ENCODE measurements around the gene CHST11.

The CHST11 gene

GRCh38 chr12:104581005-104581570 lies 124.3 kb downstream of the CHST11 start:
- Mint-ChIP-seq H3K27ac (no peak overlapping the region), H3K4me1 (peaks cover 64% of the 10 kb centered on the region), H3K27me3 (ENCODE audit: low read depth, poor library complexity) (peaks cover 9% of the 10 kb centered on the region), H3K36me3 (ENCODE audit: low read depth) (no peaks in the 10 kb centered on the region), H3K9me3 (no peaks in the 10 kb centered on the region), H3K4me3 (no peak overlapping the region)
- TF ChIP-seq CTCF (IDR thresholded peaks at IDR 0.05), result no peak
- no peak for DNase-seq

GRCh38 chr12:104582739-104583138 lies 126.0 kb downstream of the CHST11 start:
- H3K27me3 Mint-ChIP-seq (ENCODE audit: low read depth, poor library complexity), result peaks cover 9% of the 10 kb centered on the region
- no peaks in the 10 kb centered on the region for H3K9me3 Mint-ChIP-seq
- no peak for DNase-seq
- no peak overlapping the region for H3K27ac Mint-ChIP-seq
- H3K36me3 Mint-ChIP-seq (ENCODE audit: low read depth), result no peaks in the 10 kb centered on the region
- H3K4me1 Mint-ChIP-seq, result peaks cover 74% of the 10 kb centered on the region
- no peak overlapping the region for H3K4me3 Mint-ChIP-seq
- TF ChIP-seq CTCF (IDR thresholded peaks at IDR 0.05), result no peak

GRCh38 chr12:104583301-104583700 lies 126.6 kb downstream of the CHST11 start:
- no peak for DNase-seq
- Mint-ChIP-seq H3K27me3 (ENCODE audit: low read depth, poor library complexity) (peaks cover 7% of the 10 kb centered on the region), H3K4me3 (no peak overlapping the region), H3K27ac (peak overlapping the region; percentile 30), H3K36me3 (ENCODE audit: low read depth) (no peaks in the 10 kb centered on the region), H3K4me1 (peaks cover 76% of the 10 kb centered on the region), H3K9me3 (no peaks in the 10 kb centered on the region)
- TF ChIP-seq CTCF (IDR thresholded peaks at IDR 0.05), result no peak

- no peaks in the 10 kb centered on the region for H3K36me3 Mint-ChIP-seq (ENCODE audit: low read depth)
- no peak for TF ChIP-seq CTCF (IDR thresholded peaks at IDR 0.05)
- no peak for DNase-seq
Measured at GRCh38 chr12:104585448-104586055, 128.8 kb downstream of the CHST11 start.

GRCh38 chr12:104586351-104586919 lies 129.7 kb downstream of the CHST11 start:
- peak overlapping the region; percentile 98 for H3K27ac Mint-ChIP-seq
- DNase-seq, result peak; percentile 21

More at GRCh38 chr12:104585448-104586055, 128.8 kb downstream of the CHST11 start:
- peaks cover 6% of the 10 kb centered on the region for H3K27me3 Mint-ChIP-seq (ENCODE audit: low read depth, poor library complexity)
- peak overlapping the region; percentile 98 for H3K27ac Mint-ChIP-seq
- no peak overlapping the region for H3K4me3 Mint-ChIP-seq
- H3K4me1 Mint-ChIP-seq, result peaks cover 77% of the 10 kb centered on the region
- H3K9me3 Mint-ChIP-seq, result no peaks in the 10 kb centered on the region

More at GRCh38 chr12:104586351-104586919, 129.7 kb downstream of the CHST11 start:
- peaks cover 3% of the 10 kb centered on the region for H3K9me3 Mint-ChIP-seq
- H3K27me3 Mint-ChIP-seq (ENCODE audit: low read depth, poor library complexity), result peaks cover 9% of the 10 kb centered on the region
- peaks cover 70% of the 10 kb centered on the region for H3K4me1 Mint-ChIP-seq
- no peak for TF ChIP-seq CTCF (IDR thresholded peaks at IDR 0.05)
- H3K36me3 Mint-ChIP-seq (ENCODE audit: low read depth), result peaks cover 5% of the 10 kb centered on the region
- H3K4me3 Mint-ChIP-seq, result peak overlapping the region; percentile 60

Data from nephron progenitor cell (in vitro differentiated cells).